Measurements from ENCODE around the gene SAPCD1.

Gene SAPCD1

GRCh38 chr6:31729979-31730630, 32.4 kb upstream of the SAPCD1 start:
- peak; percentile 74 for DNase-seq

- no peak for DNase-seq
Observed at GRCh38 chr6:31730631-31731086, 31.8 kb upstream of the SAPCD1 start.

- DNase-seq: no peak
Observed at GRCh38 chr6:31732029-31732428, 30.4 kb upstream of the SAPCD1 start.

GRCh38 chr6:31733734-31734133, 28.7 kb upstream of the SAPCD1 start:
- DNase-seq: no peak

- DNase-seq: no peak
Observed at GRCh38 chr6:31734247-31734820, 28.1 kb upstream of the SAPCD1 start.

GRCh38 chr6:31734821-31735406, 27.5 kb upstream of the SAPCD1 start:
- peak; percentile 69 for DNase-seq

- peak; percentile 91 for DNase-seq
Observed at GRCh38 chr6:31736021-31736767, 26.3 kb upstream of the SAPCD1 start, which contains the start of gene CLIC1. Gene CLIC1 (minus strand): TSS chr6:31736530. CDS start chr6:31736300, 230 bp downstream.

- no peak for DNase-seq
Observed at GRCh38 chr6:31736768-31737314, 25.6 kb upstream of the SAPCD1 start.

- no peak for DNase-seq
Observed at GRCh38 chr6:31737315-31737990, 25.0 kb upstream of the SAPCD1 start.

GRCh38 chr6:31737991-31738979, 24.2 kb upstream of the SAPCD1 start:
- DNase-seq: peak; percentile 79

GRCh38 chr6:31739639-31740396, 22.6 kb upstream of the SAPCD1 start, which contains the start of gene MSH5:
Gene MSH5 (plus strand): TSS chr6:31740005. CDS start chr6:31740467, 462 bp downstream.
- DNase-seq: peak; percentile 98

GRCh38 chr6:31740397-31741223, 21.8 kb upstream of the SAPCD1 start:
- DNase-seq: peak; percentile 58

- no peak for DNase-seq
Observed at GRCh38 chr6:31741815-31742214, 20.6 kb upstream of the SAPCD1 start.

GRCh38 chr6:31742894-31743293, 19.6 kb upstream of the SAPCD1 start:
- no peak for DNase-seq

- no peak for DNase-seq
Observed at GRCh38 chr6:31744422-31744821, 18.0 kb upstream of the SAPCD1 start.

GRCh38 chr6:31749301-31750036, 13.0 kb upstream of the SAPCD1 start:
- DNase-seq: no peak

GRCh38 chr6:31750411-31751022, 11.9 kb upstream of the SAPCD1 start:
- no peak for DNase-seq

GRCh38 chr6:31752739-31753319, 9.6 kb upstream of the SAPCD1 start:
- no peak for DNase-seq

All from stimulated activated CD4-positive, alpha-beta T cell treated with anti-CD3 and anti-CD28 coated beads, Interleukin-15, amount 100 ng/mL, for 24 hours (primary cell).